IMR-90 (cell line): Measurements from ENCODE around the gene ARL6IP5.

ENCODE experiments used
- CHD1 ChIP-seq: IDR thresholded peaks from 2 replicates; pipeline ENCODE4 v1.6.1; 2012; ENCODE audit warnings: low read depth, low read length, improper control_type of control experiment
- FOS ChIP-seq: fragments of 150-350 bp; IDR thresholded peaks from 2 replicates; pipeline ENCODE4 v1.6.1; 2016; ENCODE audit warnings: low read depth, low read length
- POLR2A ChIP-seq: IDR thresholded peaks from 2 replicates; pipeline ENCODE4 v1.6.1; 2012; ENCODE audit warnings: mild to moderate bottlenecking, low read depth, low read length
- RCOR1 ChIP-seq: IDR thresholded peaks from 2 replicates; pipeline ENCODE4 v1.6.1; 2012; ENCODE audit warnings: mild to moderate bottlenecking, low read length, improper control_type of control experiment; ENCODE audit not compliant: insufficient replicate concordance
- RFX5 ChIP-seq: IDR thresholded peaks from 2 replicates; pipeline ENCODE4 v1.8.0; 2012; ENCODE audit warnings: low read depth, mild to moderate bottlenecking, low read length, moderate library complexity
- TF ChIP-seq, protein P1 (sequence below): conservative IDR thresholded peaks from 2 replicates; pipeline ENCODE4 v1.5.1; 2012; ENCODE audit warnings: mild to moderate bottlenecking, low read depth, low read length, improper control_type of control experiment
- TF ChIP-seq, protein P2 (sequence below): fragments of 150-350 bp; IDR thresholded peaks from 2 replicates; pipeline ENCODE4 v1.6.1; 2016; ENCODE audit warnings: low read depth, mild to moderate bottlenecking, low read length, moderate library complexity, borderline replicate concordance

- TF ChIP-seq RCOR1: no peak
- no peak for TF ChIP-seq FOS
- TF ChIP-seq, protein P1, sequence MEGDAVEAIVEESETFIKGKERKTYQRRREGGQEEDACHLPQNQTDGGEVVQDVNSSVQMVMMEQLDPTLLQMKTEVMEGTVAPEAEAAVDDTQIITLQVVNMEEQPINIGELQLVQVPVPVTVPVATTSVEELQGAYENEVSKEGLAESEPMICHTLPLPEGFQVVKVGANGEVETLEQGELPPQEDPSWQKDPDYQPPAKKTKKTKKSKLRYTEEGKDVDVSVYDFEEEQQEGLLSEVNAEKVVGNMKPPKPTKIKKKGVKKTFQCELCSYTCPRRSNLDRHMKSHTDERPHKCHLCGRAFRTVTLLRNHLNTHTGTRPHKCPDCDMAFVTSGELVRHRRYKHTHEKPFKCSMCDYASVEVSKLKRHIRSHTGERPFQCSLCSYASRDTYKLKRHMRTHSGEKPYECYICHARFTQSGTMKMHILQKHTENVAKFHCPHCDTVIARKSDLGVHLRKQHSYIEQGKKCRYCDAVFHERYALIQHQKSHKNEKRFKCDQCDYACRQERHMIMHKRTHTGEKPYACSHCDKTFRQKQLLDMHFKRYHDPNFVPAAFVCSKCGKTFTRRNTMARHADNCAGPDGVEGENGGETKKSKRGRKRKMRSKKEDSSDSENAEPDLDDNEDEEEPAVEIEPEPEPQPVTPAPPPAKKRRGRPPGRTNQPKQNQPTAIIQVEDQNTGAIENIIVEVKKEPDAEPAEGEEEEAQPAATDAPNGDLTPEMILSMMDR: no peak
- no peak for TF ChIP-seq POLR2A
- no peak for TF ChIP-seq CHD1
- TF ChIP-seq RFX5: no peak
- TF ChIP-seq, protein P2, sequence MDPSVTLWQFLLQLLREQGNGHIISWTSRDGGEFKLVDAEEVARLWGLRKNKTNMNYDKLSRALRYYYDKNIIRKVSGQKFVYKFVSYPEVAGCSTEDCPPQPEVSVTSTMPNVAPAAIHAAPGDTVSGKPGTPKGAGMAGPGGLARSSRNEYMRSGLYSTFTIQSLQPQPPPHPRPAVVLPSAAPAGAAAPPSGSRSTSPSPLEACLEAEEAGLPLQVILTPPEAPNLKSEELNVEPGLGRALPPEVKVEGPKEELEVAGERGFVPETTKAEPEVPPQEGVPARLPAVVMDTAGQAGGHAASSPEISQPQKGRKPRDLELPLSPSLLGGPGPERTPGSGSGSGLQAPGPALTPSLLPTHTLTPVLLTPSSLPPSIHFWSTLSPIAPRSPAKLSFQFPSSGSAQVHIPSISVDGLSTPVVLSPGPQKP: no peak
Observed at GRCh38 chr3:69088063-69088462, 3.3 kb downstream of the ARL6IP5 start.
